Glomerular visceral epithelial cell (primary cell): ENCODE data around the gene ENO2.

Experiments
- DNase-seq: peaks from one replicate; pipeline ENCODE4 v3.0.0-alpha.2; 2016; ENCODE audit errors: extremely low spot score

ENO2 gene

GRCh38 chr12:6948873-6949594 lies 34.7 kb downstream of the ENO2 start:
- no peak for DNase-seq

DNA sequence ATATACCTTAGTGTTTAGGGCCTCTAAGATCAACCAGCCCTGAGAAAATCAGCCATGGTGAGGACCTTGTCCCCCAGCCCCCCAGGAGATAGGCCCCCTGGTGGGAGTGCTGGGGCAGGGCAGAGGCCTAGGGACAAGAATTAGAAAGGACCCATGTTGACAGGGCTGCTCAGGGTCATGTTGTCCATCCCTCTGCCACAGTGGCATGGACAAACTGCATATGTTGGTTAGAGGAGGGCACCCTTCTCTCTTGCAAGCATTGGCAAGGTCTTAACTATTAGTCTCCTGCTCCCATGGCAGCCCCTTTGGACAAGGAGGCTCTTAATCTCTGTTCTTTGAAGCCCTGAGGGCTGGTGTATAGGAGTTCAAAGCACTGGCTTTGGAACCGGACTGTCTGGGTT lies 36.0 kb downstream of the ENO2 start:
- no peak for DNase-seq

GRCh38 chr12:6950811-6951540 lies 36.6 kb downstream of the ENO2 start, which contains the start of gene PTPN6:
PTPN6 (plus strand) TSS chr12:6951356; CDS start chr12:6951513, 157 bp downstream.
- DNase-seq = no peak

- no peak for DNase-seq
These were observed 37.3 kb downstream of the ENO2 start for GRCh38 chr12:6951551-6952120.

DNA sequence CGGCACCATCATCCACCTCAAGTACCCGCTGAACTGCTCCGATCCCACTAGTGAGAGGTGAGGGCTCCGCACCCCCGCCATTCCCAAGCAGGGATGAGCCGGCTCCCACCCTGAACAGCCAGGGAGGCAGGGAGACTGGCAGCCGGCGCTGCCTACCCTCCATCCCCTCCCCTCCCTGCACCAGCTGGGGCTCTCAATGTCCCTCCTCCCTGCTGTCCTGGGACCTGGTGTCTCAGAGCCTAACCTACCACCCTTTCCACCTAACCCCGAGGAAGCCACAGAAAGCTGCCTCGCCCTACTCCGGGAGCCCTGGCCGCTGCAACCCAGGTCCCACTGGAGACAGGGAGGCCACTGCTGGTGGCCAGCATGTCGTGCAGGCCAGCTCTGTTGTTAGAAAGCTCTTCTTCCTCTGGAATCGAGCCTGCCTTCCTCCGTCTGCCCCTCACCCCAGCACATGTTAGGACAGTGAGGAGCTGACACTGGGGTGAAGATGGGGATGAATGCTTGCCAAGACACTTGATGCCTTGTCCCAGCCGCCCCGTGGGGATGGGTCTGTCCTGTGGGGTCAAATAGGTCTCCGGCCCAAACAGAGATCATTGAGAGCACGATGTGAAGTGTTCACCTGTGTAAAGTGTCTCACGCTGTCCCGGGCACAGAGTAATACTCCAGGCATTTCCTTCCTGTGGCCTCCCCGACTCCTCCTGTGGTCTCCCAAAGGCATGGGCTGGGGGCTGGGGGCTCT lies 37.9 kb downstream of the ENO2 start:
- no peak for DNase-seq

DNA sequence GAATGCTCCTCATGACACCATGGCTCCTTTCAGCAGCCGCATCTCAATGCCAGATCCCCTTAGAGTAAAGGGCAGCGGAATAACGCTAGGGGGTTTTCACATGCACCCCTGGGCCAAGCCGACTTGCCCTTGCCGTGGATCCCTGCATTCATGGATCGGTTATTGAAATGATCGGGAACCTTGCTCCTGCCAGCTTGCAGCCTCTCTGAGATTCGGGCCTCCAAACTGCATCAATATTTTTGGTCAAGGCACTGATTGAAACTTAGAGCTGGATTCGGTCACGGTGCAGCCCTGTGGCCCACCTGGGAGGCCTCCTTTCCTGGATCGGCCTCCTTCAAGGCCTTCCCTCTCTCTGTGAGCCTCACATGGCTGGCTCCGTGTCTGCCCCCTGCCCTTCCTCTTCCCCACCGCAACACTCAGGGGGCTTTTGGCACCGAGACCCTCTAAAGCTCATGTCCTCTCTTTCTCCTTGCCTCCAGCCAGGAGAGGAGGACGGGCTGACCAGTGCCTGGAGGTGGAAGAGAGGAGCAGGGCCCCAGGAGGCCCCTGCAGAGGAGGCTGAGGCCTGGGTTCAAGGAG lies 38.6 kb downstream of the ENO2 start:
- DNase-seq = no peak

DNA sequence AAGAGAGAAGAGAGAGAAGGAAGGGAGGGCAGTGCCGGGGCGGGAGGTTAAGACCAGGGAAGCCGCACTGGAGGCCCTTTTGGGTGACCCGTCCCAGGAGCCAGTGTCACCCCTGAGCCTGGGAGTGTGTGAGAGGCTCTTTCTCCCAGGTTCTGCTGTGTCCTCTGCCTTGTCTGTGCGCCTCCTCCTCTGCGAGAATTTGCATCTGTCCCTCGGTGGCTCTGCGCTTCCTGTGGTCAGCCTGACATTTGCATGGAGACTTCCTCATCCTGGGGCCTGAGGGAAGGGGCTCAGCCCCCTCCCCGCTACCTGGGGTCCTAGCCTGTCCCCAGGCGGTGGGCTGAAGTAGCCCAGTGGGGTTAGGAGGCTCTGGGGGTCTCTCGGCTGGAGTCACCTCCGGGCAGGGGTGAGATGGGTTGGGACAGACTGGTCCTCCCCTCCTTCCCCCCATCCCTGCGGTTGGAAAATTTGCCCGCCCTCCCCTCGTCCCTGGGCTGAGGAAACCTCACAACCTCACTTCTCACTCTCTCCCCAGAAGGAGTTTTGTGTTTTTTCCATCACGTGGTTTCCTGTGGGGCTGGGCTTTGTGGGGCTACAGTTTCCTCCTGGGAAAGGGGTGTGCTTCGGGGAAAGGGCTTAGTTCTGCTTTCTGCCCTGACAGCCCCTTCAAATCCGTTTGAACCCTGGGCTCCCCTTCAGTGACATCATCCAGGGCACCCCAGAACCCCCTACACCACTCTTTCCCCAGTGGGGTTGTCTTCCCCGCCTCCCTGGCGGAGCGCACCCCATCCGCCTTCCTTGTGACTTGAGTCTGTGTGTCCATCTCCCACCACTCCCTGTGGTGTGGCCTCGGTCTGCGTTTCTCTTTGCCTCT lies 39.3 kb downstream of the ENO2 start:
- DNase-seq = no peak

DNA sequence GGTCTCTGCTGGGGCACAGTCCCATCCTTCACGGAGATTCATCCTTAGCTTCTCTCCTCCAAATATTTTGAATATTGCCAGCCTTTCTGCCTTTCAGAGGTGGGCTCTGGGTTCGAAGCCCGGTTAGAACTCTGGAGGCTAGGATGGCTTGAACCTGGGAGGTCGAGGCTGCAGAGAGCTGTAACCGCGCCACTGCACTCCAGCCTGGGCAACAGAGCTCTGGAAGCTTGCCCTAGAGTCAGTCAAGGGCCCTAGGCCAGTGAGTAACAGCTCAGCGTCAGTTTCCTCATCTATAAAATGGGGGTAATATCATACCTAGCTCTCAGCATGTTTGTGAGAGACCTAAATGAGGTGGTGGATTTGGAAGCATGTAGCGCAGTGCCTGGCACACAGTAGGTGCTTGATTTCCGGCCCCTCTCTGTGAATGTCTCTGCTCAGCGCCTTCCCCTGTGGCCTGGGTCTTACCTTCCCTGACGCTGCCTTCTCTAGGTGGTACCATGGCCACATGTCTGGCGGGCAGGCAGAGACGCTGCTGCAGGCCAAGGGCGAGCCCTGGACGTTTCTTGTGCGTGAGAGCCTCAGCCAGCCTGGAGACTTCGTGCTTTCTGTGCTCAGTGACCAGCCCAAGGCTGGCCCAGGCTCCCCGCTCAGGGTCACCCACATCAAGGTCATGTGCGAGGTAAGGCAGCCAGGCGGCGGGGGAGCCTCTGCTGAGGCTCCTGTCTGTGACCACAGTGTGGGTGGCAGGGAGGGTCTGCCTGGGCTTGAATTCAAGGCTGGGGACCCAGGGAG lies 40.1 kb downstream of the ENO2 start:
- DNase-seq = no peak

GRCh38 chr12:6955108-6956020 lies 41.0 kb downstream of the ENO2 start:
- DNase-seq = no peak

DNA sequence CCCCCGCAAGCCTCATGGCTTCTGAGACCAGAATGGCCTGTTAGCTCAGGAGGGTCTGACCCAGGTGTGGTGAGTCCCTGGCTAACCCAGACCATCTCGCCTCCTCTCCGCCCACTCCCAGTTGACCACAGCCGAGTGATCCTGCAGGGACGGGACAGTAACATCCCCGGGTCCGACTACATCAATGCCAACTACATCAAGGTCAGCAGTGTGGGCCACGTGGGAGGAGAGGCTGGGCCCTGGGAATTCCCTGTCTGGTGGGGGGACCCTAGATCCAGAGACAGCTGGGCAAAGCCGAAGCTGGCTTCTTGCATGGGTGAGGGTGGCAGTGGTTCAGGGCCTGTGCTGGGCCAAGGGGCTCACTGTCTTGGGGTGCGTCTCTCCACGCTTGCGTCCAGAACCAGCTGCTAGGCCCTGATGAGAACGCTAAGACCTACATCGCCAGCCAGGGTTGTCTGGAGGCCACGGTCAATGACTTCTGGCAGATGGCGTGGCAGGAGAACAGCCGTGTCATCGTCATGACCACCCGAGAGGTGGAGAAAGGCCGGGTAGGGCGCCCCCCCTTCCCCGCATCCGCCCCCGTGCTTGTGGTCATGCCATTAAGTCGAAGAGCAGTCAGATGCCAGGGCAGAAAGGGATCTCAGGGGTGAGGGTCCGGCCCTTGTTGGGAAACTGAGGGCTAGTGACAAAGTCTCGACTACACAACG lies 41.8 kb downstream of the ENO2 start:
- no peak for DNase-seq

- no peak for DNase-seq
These were observed 42.8 kb downstream of the ENO2 start for GRCh38 chr12:6957151-6957701.

DNA sequence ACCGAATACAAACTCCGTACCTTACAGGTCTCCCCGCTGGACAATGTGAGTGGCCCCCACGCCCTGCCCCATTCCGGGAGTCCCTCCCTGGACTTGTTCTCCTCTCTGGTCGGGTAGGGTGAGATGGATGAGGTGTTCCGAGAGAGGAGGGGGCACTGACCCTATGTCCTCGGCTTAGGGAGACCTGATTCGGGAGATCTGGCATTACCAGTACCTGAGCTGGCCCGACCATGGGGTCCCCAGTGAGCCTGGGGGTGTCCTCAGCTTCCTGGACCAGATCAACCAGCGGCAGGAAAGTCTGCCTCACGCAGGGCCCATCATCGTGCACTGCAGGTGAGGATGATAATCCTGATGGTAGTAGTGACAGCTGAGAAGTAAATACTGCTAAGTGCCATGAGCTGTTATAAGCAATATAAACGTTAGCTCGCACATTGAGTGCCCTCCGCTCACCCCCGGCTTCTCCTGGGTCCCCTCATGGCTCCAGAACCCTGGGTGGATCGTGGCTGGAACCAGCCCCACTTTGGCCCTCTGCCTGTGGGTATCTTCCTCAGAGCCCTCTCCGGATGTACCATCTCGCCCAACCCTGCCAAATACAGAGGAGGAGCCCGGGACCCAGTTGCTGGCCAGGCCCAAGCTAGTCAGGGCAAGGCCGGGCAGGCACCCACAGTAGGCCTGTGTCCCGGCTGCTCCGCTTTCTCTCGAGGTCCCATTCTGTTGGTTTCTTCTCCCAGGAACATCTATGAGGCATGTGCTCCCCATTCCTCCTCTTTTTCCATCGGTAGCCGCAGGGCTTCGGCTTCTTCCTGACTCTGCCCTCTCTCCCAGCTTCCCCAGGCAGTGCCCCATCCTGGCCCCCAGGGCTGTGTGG lies 43.6 kb downstream of the ENO2 start:
- DNase-seq = no peak

DNA sequence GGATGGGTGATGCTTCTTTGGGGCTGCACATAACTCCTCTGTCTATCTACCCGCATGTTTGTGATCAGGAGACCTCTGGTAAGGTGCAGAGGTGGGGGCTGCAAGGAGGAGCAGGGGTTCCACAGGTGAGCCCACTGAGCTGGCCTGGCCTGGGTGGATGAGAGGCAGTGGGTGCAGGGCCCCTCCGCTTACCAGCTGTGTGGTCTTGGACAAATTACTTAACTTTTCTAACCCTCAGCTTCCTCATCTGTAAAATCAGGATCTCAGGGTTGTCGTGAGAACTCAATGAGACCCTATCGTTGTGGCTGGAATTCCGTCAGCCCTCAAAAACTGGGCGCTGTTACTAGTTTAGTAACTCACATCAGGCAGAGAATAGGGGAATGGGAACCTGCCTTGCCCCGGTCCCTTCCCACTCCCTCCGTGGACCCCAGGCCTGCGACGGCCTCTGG lies 44.3 kb downstream of the ENO2 start:
- no peak for DNase-seq

DNA sequence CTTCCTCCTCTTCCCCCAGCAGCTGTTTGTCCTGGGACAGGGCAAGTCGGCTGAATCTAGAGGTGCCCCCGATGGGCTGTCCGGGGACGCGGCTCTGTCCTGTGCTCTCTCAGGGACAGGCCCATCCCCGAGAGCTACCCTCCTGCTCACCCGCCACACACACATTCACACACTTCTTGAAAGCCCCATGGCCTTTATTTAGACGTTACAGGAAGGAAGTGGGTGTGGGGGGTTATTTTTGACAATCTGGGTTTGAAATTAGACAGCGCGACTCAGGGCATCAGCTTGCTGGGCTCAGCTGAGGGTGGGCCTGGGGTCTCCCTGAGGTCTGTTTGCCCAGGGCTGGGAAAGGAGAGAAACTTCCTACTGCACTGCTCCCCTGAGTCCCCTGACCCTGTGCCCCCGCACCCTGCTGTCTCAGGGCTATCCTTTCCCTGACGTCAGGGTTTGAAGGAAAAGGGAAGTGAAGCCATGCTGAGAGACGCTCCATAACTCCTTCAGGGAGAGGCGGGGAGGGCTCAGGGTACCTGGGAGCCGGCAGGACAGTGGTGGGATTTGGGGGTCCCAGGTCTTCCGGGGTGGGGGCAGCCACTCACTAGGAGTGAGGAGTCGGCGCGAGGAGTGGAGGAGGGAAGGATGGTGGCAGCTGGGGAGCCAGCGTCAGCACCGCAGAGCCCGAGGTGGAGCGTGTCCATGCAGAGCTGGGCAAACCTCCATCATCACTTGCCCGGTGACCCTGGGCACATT lies 44.9 kb downstream of the ENO2 start:
- no peak for DNase-seq

- no peak for DNase-seq
These were observed 45.6 kb downstream of the ENO2 start for GRCh38 chr12:6959805-6960592.
